Measurements from ENCODE around the gene LMX1B. TPM values are rescaled to one million over a fixed set of nuclear protein-coding genes. Genes with fewer than 3 reads are reported as not detected.

Gene LMX1B
- total RNA-seq, 2 donors from 2014 or later: not detected

DNA sequence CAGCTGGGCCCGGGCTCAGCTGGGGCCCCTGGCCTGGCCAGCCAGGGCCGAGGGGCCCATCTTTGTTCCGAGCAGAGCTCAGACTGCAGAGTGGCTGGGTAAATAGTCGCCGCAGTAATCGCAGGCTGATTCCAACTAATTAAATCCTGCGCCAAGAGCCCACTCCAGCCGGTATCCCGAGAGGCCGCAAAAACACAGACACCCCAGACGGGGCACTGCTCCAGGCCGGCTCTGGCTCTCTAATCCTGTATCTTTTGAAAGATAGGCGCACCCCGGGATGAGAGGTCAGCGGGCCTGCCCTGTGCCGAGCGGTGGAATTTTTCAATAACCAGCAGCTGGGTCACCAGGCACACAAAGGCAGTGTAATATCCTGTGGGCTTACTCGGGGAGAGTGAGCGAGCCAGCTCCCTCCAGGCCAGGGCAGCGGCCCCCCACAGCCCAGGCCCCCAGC, 57.7 kb downstream of the LMX1B start:
- Mint-ChIP-seq H3K4me1 (ENCODE audit: low read depth in 2 of 2) (peaks cover 4 to 5% of the 10 kb centered on the region in 2 donors), H3K36me3 (no peaks in the 10 kb centered on the region), H3K27ac (no peak overlapping the region), H3K27me3 (peaks cover 21 to 26% of the 10 kb centered on the region in 2 donors), H3K4me3 (no peak overlapping the region), H3K9me3 (no peaks in the 10 kb centered on the region)
- peak in 1 of 2 donors; percentile 34 for ATAC-seq
- DNase-seq (ENCODE audit: low spot score): no peak

DNA sequence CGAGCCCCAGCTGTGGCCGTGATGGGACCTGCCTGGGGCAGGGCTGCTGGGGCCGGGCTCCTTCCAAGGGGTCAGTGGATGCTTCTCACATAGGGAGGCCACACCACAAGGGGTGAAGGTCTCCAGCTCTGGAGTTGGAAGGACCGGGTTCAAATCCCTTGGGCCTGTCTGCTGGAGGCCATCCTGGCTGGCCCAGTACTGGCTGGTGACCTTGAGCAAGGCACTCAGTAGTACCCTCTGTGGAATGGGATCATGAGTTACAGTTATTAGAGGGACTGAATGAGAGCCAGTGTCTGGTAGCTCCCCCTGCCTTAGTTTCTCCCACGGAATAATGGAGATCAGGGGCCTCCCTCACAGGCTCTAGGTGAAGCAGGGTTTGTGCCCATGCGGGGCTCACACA, 58.3 kb downstream of the LMX1B start:
- Mint-ChIP-seq H3K4me1 (ENCODE audit: low read depth in 2 of 2) (peaks cover 6 to 8% of the 10 kb centered on the region in 2 donors), H3K9me3 (no peaks in the 10 kb centered on the region), H3K27me3 (peaks cover 20 to 24% of the 10 kb centered on the region in 2 donors), H3K4me3 (no peak overlapping the region), H3K36me3 (no peaks in the 10 kb centered on the region), H3K27ac (no peak overlapping the region)
- DNase-seq (ENCODE audit: low spot score) (no peak), ATAC-seq (no peak)

- peaks cover 28 to 31% of the 10 kb centered on the region in 2 donors for H3K27me3 Mint-ChIP-seq
- ATAC-seq (no peak), DNase-seq (ENCODE audit: low spot score) (no peak)
- no peak overlapping the region for H3K27ac Mint-ChIP-seq
- H3K9me3 Mint-ChIP-seq: no peaks in the 10 kb centered on the region
- no peaks in the 10 kb centered on the region for H3K36me3 Mint-ChIP-seq
- H3K4me3 Mint-ChIP-seq: no peak overlapping the region
- peaks cover 14 to 15% of the 10 kb centered on the region in 2 donors for H3K4me1 Mint-ChIP-seq (ENCODE audit: low read depth in 2 of 2)
Observed at GRCh38 chr9:126672634-126673284, 59.0 kb downstream of the LMX1B start.

DNA sequence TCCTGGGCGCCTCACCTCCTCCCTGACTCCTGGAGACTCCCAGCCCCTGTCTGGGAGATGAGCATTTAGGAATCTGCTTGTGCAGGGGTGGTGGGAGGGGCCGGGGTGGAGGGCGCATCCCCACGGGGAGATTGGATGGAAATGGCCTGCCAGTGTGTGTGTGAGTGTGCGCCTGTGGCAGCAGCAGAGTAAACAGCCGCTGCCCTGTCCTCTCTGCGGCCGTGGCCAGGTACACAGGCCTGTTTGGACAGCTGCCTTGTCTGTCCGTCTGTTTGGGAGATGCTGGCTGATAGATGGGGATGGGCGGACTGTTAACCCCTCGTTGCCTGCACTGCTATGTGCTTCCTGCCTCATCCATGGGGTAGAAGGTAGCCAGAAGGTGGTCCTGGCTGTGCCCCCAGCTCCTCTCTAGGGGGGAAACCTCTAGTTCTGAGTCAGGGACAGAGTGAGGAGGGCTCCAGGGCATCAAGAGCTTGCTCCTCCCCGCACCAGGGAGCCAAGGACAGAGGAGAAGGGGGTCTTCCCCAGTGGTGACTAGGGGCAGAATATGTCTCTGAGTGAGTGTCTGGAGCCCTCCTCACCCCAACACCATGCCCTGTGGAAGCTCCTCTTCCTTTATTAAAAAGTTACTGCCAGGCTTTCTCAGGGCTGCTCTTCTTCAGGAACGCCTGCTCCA, 60.1 kb downstream of the LMX1B start:
- H3K4me3 Mint-ChIP-seq: no peak overlapping the region
- H3K9me3 Mint-ChIP-seq: no peaks in the 10 kb centered on the region
- ATAC-seq: no peak
- no peak overlapping the region for H3K27ac Mint-ChIP-seq
- H3K4me1 Mint-ChIP-seq (ENCODE audit: low read depth in 2 of 2): peaks cover 14 to 15% of the 10 kb centered on the region in 2 donors
- no peak for DNase-seq (ENCODE audit: low spot score)
- no peaks in the 10 kb centered on the region for H3K36me3 Mint-ChIP-seq
- H3K27me3 Mint-ChIP-seq: peaks cover 31 to 32% of the 10 kb centered on the region in 2 donors

GRCh38 chr9:126674365-126675146, 60.8 kb downstream of the LMX1B start:
- H3K9me3 Mint-ChIP-seq: no peaks in the 10 kb centered on the region
- H3K4me3 Mint-ChIP-seq: no peak overlapping the region
- H3K27me3 Mint-ChIP-seq: peaks cover 38 to 39% of the 10 kb centered on the region in 2 donors
- DNase-seq (ENCODE audit: low spot score) (no peak), ATAC-seq (no peak)
- peaks cover 14 to 15% of the 10 kb centered on the region in 2 donors for H3K4me1 Mint-ChIP-seq (ENCODE audit: low read depth in 2 of 2)
- no peak overlapping the region for H3K27ac Mint-ChIP-seq
- H3K36me3 Mint-ChIP-seq: no peaks in the 10 kb centered on the region

- peaks cover 42 to 44% of the 10 kb centered on the region in 2 donors for H3K27me3 Mint-ChIP-seq
- H3K4me3 Mint-ChIP-seq: no peak overlapping the region
- H3K9me3 Mint-ChIP-seq: no peaks in the 10 kb centered on the region
Observed at GRCh38 chr9:126675147-126675467, 61.4 kb downstream of the LMX1B start.

GRCh38 chr9:126676102-126676684, 62.5 kb downstream of the LMX1B start:
- Mint-ChIP-seq H3K4me3 (no peak overlapping the region), H3K27ac (no peak overlapping the region), H3K27me3 (peaks cover 50 to 54% of the 10 kb centered on the region in 2 donors), H3K36me3 (no peaks in the 10 kb centered on the region), H3K9me3 (no peaks in the 10 kb centered on the region), H3K4me1 (ENCODE audit: low read depth in 2 of 2) (peaks cover 14 to 15% of the 10 kb centered on the region in 2 donors)
- DNase-seq (ENCODE audit: low spot score) (no peak), ATAC-seq (no peak)

More at GRCh38 chr9:126675147-126675467, 61.4 kb downstream of the LMX1B start:
- Mint-ChIP-seq H3K36me3 (no peaks in the 10 kb centered on the region), H3K4me1 (ENCODE audit: low read depth in 2 of 2) (peaks cover 14 to 15% of the 10 kb centered on the region in 2 donors), H3K27ac (no peak overlapping the region)
- no peak for DNase-seq (ENCODE audit: low spot score)
- ATAC-seq: no peak

GRCh38 chr9:126676685-126677143, 63.0 kb downstream of the LMX1B start:
- Mint-ChIP-seq H3K4me1 (ENCODE audit: low read depth in 2 of 2) (peaks cover 14 to 15% of the 10 kb centered on the region in 2 donors), H3K9me3 (no peaks in the 10 kb centered on the region), H3K27ac (no peak overlapping the region), H3K36me3 (no peaks in the 10 kb centered on the region), H3K4me3 (no peak overlapping the region), H3K27me3 (peaks cover 53 to 59% of the 10 kb centered on the region in 2 donors)
- DNase-seq (ENCODE audit: low spot score) (no peak), ATAC-seq (no peak)

GRCh38 chr9:126677188-126678084, 63.7 kb downstream of the LMX1B start:
- peaks cover 52 to 66% of the 10 kb centered on the region in 2 donors for H3K27me3 Mint-ChIP-seq
- ATAC-seq (no peak), DNase-seq (ENCODE audit: low spot score) (no peak)
- H3K9me3 Mint-ChIP-seq: no peaks in the 10 kb centered on the region
- H3K36me3 Mint-ChIP-seq: no peaks in the 10 kb centered on the region
- H3K27ac Mint-ChIP-seq: no peak overlapping the region
- peaks cover 14 to 15% of the 10 kb centered on the region in 2 donors for H3K4me1 Mint-ChIP-seq (ENCODE audit: low read depth in 2 of 2)
- H3K4me3 Mint-ChIP-seq: no peak overlapping the region

GRCh38 chr9:126678989-126679388, 65.3 kb downstream of the LMX1B start:
- ATAC-seq: no peak
- Mint-ChIP-seq H3K27ac (no peak overlapping the region), H3K4me1 (ENCODE audit: low read depth in 2 of 2) (peaks cover 14 to 17% of the 10 kb centered on the region in 2 donors)

GRCh38 chr9:126681336-126681735, 67.6 kb downstream of the LMX1B start:
- no peak for ATAC-seq
- Mint-ChIP-seq H3K27me3 (peaks cover 55 to 81% of the 10 kb centered on the region in 2 donors), H3K4me3 (no peak overlapping the region), H3K27ac (no peak overlapping the region), H3K36me3 (no peaks in the 10 kb centered on the region), H3K9me3 (no peaks in the 10 kb centered on the region), H3K4me1 (ENCODE audit: low read depth in 2 of 2) (peaks cover 10 to 14% of the 10 kb centered on the region in 2 donors)
- DNase-seq (ENCODE audit: low spot score): no peak

More at GRCh38 chr9:126678989-126679388, 65.3 kb downstream of the LMX1B start:
- no peak overlapping the region for H3K4me3 Mint-ChIP-seq
- no peaks in the 10 kb centered on the region for H3K9me3 Mint-ChIP-seq
- DNase-seq (ENCODE audit: low spot score): no peak
- H3K36me3 Mint-ChIP-seq: no peaks in the 10 kb centered on the region
- peaks cover 53 to 75% of the 10 kb centered on the region in 2 donors for H3K27me3 Mint-ChIP-seq

- no peaks in the 10 kb centered on the region for H3K9me3 Mint-ChIP-seq
- no peak overlapping the region for H3K4me3 Mint-ChIP-seq
- peaks cover 57 to 79% of the 10 kb centered on the region in 2 donors for H3K27me3 Mint-ChIP-seq
- no peak overlapping the region for H3K27ac Mint-ChIP-seq
- no peaks in the 10 kb centered on the region for H3K36me3 Mint-ChIP-seq
- H3K4me1 Mint-ChIP-seq (ENCODE audit: low read depth in 2 of 2): peaks cover 6 to 7% of the 10 kb centered on the region in 2 donors
- no peak for DNase-seq (ENCODE audit: low spot score)
- no peak for ATAC-seq
Observed at GRCh38 chr9:126682113-126682810, 68.5 kb downstream of the LMX1B start.
